HG03025 (cell line): ENCODE results near the gene PTGES.

Source experiments
- ATAC-seq: cut with Tn5 transposase; IDR thresholded peaks from one replicate; pipeline ENCODE4 v1.9.1; 2021; ENCODE audit warnings: mild to moderate bottlenecking, moderate library complexity; ENCODE audit not compliant: unreplicated experiment, low FRiP score

Gene PTGES

GRCh38 chr9:129696944-129697655 is 55.7 kb downstream of the PTGES start:
- ATAC-seq = no peak

- ATAC-seq = no peak
Observed at GRCh38 chr9:129695870-129696269, 57.0 kb downstream of the PTGES start.

GRCh38 chr9:129694243-129694646 is 58.6 kb downstream of the PTGES start:
- no peak for ATAC-seq

GRCh38 chr9:129693741-129694140 is 59.1 kb downstream of the PTGES start:
- ATAC-seq = no peak

- no peak for ATAC-seq
Observed at GRCh38 chr9:129692534-129692933, 60.3 kb downstream of the PTGES start.
